ENCODE measurements around the gene REEP6. TPM values are rescaled to one million over a fixed set of nuclear protein-coding genes. Genes with fewer than 3 reads are reported as not detected.
"Not testable (repeated sequence)": the region's sequence is repeated elsewhere in the genome, so short reads cannot be mapped to it uniquely, and the experiment has no call there.

The REEP6 gene
- total RNA-seq, 2 experiments from 2014 or later: 2.0 to 2.4 TPM

DNA sequence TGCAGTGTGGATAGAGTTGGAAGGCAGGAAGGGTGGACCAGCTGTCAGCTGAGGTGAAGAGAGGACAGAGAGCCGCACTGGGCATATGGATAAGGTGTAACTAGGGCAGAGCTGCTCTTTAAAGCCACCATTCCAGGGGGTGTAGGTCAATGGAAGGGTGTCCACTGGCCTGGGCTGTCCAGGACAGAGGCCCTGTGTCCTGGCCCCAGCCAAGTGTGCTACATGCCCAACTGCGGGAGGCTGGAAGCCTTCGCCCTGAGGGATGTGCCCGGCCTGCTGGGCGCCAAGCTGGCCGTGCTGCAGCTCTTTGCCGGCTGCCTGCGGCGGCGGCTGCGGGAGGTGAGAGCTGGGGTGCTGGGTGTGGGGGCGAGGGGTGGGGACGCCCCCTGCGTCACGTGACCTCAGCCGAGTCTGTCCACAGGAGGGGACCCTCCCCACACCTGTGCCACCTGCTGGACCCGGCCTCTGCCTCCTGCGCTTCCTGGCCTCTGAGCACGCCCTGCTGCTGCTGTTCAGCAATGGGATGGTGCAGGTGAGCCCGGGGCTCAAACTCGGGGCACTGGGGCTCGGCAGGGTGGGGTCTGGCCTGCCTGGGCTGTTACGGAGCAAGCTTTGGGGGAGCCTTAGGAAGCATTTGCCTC, 42.6 kb downstream of the REEP6 start:
- TF ChIP-seq, protein P1, sequence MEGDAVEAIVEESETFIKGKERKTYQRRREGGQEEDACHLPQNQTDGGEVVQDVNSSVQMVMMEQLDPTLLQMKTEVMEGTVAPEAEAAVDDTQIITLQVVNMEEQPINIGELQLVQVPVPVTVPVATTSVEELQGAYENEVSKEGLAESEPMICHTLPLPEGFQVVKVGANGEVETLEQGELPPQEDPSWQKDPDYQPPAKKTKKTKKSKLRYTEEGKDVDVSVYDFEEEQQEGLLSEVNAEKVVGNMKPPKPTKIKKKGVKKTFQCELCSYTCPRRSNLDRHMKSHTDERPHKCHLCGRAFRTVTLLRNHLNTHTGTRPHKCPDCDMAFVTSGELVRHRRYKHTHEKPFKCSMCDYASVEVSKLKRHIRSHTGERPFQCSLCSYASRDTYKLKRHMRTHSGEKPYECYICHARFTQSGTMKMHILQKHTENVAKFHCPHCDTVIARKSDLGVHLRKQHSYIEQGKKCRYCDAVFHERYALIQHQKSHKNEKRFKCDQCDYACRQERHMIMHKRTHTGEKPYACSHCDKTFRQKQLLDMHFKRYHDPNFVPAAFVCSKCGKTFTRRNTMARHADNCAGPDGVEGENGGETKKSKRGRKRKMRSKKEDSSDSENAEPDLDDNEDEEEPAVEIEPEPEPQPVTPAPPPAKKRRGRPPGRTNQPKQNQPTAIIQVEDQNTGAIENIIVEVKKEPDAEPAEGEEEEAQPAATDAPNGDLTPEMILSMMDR (IDR thresholded peaks at IDR 0.05): no peak
- Mint-ChIP-seq H3K4me3 (no peak overlapping the region), H3K4me1 (ENCODE audit: low read depth) (no peaks in the 10 kb centered on the region), H3K27ac (no peak overlapping the region), H3K36me3 (ENCODE audit: low read depth) (no peaks in the 10 kb centered on the region), H3K27me3 (peaks cover 2% of the 10 kb centered on the region), H3K9me3 (no peaks in the 10 kb centered on the region)
- ATAC-seq: no peak
- DNase-seq: no peak
- POLR2A ChIA-PET: no interaction called here
- CTCF ChIA-PET: no interaction called here
- intact Hi-C loops (cut with micrococcal nuclease): no loop called here

DNA sequence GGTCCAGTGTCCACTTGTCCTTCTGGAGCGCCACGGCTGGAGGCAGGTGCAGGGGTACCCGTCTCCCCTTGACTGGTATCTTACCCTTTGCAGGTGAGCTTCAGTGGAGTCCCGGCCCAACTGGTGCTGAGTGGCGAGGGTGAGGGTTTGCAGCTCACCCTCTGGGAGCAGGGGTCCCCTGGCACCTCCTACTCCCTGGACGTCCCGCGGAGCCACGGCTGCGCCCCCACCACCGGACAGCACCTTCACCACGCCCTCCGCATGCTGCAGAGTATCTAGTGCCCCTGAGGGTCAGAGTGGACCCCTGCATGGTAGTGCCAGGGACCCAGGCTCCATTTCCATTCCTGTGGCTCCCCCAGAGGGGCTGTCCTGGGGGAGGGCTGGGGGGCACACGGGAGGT, 44.0 kb downstream of the REEP6 start:
- Mint-ChIP-seq H3K4me1 (ENCODE audit: low read depth) (no peaks in the 10 kb centered on the region), H3K27me3 (peaks cover 2% of the 10 kb centered on the region), H3K9me3 (no peaks in the 10 kb centered on the region), H3K4me3 (no peak overlapping the region), H3K27ac (no peak overlapping the region), H3K36me3 (ENCODE audit: low read depth) (no peaks in the 10 kb centered on the region)
- intact Hi-C loops (cut with micrococcal nuclease): no loop called here
- DNase-seq (no peak), ATAC-seq (no peak)
- TF ChIP-seq, protein P1 (IDR thresholded peaks at IDR 0.05): no peak
- CTCF ChIA-PET: interaction anchor here (1.2 kb wide), 1 partner anchor 11 kb away, joined by 6 read pairs; no protein-coding TSS in a partner anchor
- POLR2A ChIA-PET: interaction anchor here (1.0 kb wide), 1 partner anchor 49 kb away, joined by 3 read pairs; no protein-coding TSS in a partner anchor

DNA sequence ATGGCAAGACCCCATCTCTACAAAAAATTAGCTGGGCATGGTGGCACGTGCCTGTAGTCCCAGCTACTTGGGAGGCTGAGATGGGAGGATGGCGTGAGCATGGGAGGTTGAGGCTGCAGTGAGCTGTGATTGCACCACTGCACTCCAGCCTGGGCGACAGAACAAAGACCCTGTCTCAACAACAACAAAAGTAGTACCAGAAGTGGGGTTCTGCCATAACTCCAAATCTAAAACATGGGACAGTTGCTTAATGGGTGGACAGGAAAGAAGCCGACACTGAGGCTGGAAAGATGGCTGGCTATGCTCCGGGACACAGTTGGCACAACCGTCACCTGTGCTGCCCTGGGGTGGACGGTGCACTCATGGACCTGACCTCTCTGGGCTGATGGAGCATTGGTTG, 44.7 kb downstream of the REEP6 start:
- H3K9me3 Mint-ChIP-seq; H3K27ac Mint-ChIP-seq; H3K4me3 Mint-ChIP-seq; intact Hi-C loops (cut with micrococcal nuclease); ATAC-seq; H3K36me3 Mint-ChIP-seq (ENCODE audit: low read depth); DNase-seq; H3K27me3 Mint-ChIP-seq; H3K4me1 Mint-ChIP-seq (ENCODE audit: low read depth): not testable (repeated sequence)
- ChIA-PET CTCF (interaction anchor here (1.0 to 1.2 kb wide), 2 partner anchors 11 to 87 kb away, joined by 3 to 6 read pairs; no protein-coding TSS in a partner anchor), POLR2A (interaction anchor here (1.0 kb wide), 1 partner anchor 49 kb away, joined by 3 read pairs; no protein-coding TSS in a partner anchor)

DNA sequence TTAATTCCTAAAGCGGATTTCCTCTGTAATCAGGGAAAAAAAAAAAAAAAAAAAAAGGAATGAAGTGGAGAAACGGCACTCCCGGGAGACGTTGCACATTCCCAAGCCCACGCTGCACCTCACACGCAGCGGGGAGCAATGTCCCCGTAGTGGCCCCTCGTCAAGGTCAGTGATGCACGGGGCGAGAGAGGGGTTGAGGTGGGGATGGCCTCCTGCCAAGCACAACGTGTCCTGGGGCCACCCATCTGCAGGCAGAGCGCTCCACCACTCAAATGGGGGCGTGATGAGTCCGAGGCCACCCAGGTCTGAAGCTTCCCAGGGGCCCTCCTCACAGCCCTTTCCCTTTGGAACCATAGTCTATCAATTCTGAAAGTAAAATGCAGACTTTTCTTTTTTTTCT, 48.0 kb downstream of the REEP6 start:
- CTCF ChIA-PET: no interaction called here
- peaks cover 7% of the 10 kb centered on the region for H3K27me3 Mint-ChIP-seq
- no peaks in the 10 kb centered on the region for H3K9me3 Mint-ChIP-seq
- POLR2A ChIA-PET: no interaction called here
- H3K36me3 Mint-ChIP-seq (ENCODE audit: low read depth): no peaks in the 10 kb centered on the region
- TF ChIP-seq, protein P1 (IDR thresholded peaks at IDR 0.05): no peak
- DNase-seq (no peak), ATAC-seq (no peak)
- H3K4me1 Mint-ChIP-seq (ENCODE audit: low read depth): no peaks in the 10 kb centered on the region
- intact Hi-C loops (cut with micrococcal nuclease): no loop called here
- no peak overlapping the region for H3K27ac Mint-ChIP-seq
- no peak overlapping the region for H3K4me3 Mint-ChIP-seq

DNA sequence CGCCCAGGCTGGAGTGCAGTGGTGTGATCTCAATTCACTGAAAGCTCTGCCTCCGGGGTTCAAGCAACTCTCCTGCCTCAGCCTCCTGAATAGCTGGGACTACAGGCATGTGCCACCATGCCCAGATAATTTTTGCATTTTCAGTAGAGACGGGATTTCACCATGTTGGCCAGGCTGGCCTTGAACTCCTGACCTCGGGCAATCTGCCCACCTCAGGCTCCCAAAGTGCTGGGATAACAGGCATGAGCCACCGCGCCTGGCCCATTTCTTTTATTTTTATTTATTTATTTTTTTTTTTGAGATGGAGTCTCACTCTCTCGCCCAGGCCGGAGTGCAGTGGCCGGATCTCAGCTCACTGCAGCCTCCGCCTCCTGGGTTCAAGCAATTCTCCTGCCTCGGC, 48.8 kb downstream of the REEP6 start:
- intact Hi-C loops (cut with micrococcal nuclease); H3K27ac Mint-ChIP-seq; POLR2A ChIA-PET; H3K36me3 Mint-ChIP-seq (ENCODE audit: low read depth); CTCF ChIA-PET; DNase-seq; H3K4me1 Mint-ChIP-seq (ENCODE audit: low read depth); H3K4me3 Mint-ChIP-seq; H3K27me3 Mint-ChIP-seq; H3K9me3 Mint-ChIP-seq; ATAC-seq: not testable (repeated sequence)

DNA sequence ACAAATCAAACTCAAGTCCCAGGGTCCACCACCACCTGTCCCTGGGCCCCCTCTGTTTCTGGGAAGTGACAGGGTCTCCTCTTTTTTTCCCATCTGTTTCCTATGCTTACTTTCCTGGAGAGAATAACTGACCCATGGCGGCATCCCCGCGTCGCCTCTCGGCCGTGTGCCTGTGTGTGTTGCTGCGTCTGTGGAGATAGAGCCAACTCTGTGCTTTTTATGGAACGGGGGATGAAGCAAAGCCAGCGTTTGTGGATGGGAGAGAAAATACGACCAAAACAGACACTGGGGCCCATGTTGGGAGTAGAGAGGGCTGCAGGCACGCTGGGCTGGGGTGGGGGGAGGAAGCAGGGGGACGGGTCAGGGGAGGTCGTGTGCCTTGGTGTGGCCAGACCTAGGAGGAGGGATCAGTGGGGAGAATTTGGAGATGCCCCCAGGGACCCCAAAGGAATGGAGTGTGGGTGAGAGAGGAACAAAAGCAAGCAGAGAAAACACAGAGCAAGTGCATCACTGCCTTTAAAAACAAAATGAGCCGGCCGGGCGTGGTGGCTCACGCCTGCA, 49.5 kb downstream of the REEP6 start:
- H3K36me3 Mint-ChIP-seq (ENCODE audit: low read depth): no peaks in the 10 kb centered on the region
- no peaks in the 10 kb centered on the region for H3K9me3 Mint-ChIP-seq
- intact Hi-C loops (cut with micrococcal nuclease): no loop called here
- POLR2A ChIA-PET: no interaction called here
- DNase-seq (no peak), ATAC-seq (no peak)
- no peak overlapping the region for H3K27ac Mint-ChIP-seq
- no peaks in the 10 kb centered on the region for H3K4me1 Mint-ChIP-seq (ENCODE audit: low read depth)
- TF ChIP-seq, protein P1 (IDR thresholded peaks at IDR 0.05): no peak
- no peak overlapping the region for H3K4me3 Mint-ChIP-seq
- peaks cover 8% of the 10 kb centered on the region for H3K27me3 Mint-ChIP-seq
- CTCF ChIA-PET: interaction anchor here (1.7 kb wide), 1 partner anchor 132 kb away, joined by 4 read pairs; no protein-coding TSS in a partner anchor

Measured in activated CD8-positive, alpha-beta T cell treated with anti-CD3 and anti-CD28 coated beads for 36 hours (primary cell).